ENCODE results near the gene SCN1A.

SCN1A gene

DNA sequence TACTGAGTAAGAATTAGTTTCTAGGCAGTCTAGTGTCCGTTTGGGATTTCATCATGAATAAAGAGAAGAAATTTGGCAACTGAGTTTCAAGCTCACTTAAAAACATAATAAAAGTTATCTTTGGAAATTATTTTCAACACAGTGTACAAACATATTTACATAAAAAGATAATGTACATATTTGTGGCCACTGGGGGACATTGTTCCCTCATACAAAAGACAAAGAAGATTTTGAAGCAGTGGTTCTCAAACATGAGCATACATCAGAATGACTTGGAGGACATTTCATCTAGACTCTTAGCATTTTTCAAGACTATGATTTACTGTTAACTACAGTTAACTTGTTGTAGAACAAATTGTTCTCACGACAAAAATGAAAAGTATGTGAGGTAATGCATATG is 158.6 kb downstream of the SCN1A start:
- no peak for DNase-seq

DNA sequence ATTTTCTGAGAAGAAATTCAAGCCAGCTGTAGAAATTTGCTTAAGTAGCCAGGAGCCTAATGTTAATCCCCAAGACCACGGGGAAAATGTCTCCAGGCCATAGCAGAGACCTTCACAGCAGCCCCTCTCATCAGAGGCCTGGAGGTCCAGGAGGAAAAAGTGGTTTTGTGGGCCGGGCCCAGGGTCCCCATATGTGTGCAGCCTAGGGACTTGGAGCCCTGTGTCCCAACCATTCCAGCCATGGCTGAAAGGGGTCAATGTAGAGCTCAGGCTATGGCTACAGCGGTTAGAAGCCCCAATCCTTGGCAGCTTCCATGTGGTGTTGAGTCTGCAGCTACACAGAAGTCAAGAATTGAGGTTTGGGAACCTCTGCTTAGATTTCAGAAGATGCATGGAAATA is 160.1 kb downstream of the SCN1A start:
- DNase-seq = no peak

DNA sequence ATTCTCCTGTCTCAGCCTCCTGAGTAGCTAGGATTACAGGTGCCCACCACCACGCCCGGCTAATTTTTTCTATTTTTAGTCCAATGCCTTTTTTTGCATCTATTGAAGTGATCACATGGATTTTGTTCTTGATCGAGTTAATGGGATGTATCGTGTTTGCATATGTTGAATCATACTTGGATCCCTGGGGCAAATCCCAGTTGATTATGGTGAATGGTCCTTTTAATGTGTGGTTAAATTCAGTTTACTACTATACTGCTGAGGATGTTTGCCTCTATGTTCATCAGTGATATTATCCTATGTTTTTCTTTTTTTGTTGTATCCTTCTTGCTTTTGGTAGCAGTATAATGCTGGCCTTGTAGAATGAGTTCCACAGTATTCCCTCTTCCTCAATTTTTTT is 166.0 kb downstream of the SCN1A start:
- DNase-seq = no peak

DNA sequence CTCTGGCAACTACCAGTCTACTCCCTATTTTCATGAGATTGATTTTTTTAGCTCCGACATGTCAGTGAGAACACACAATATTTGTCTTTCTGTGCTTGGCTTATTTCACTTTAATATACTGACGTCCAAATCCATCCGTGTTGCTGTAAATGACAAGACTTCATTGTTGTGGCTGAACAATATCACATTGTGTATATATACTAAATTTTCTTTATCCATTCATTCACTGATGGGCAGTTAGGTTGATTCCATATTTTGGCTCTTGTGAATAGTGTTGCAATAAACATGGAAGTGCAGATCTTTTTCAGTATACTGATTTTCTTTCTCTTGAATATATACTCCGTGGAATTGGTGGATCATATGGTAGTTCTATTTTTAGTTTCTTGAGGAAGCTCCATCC is 168.4 kb downstream of the SCN1A start:
- DNase-seq = no peak

DNA sequence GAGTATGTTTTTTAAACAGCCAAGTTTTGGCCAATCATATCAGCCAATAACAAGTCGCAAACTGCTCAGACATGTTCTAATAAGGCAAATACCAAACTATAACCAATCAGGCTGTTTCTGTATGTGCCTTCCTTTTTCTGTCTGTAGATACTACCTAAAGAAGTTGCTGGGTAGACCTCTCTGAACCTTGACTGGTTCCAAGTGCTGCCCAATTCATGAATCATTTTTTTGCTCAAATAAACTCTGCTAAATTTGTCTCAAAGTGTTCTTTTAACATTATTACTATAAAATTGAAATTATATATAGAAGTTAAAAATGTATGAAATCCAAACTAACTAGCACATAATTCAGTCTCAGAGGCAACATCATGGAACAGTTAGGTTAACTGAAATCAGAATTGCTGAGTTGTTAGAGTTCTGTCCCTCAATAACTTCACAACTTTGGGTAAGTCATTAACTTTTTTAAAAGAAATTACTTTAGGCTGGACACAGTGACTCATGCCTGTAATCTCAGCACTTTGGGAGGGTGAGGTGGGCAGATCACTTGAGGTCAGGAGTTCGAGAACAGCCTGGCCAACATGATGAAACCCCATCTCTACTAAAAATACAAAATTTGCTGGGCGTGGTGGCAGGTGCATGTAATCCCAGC is 169.4 kb downstream of the SCN1A start:
- DNase-seq = no peak

DNA sequence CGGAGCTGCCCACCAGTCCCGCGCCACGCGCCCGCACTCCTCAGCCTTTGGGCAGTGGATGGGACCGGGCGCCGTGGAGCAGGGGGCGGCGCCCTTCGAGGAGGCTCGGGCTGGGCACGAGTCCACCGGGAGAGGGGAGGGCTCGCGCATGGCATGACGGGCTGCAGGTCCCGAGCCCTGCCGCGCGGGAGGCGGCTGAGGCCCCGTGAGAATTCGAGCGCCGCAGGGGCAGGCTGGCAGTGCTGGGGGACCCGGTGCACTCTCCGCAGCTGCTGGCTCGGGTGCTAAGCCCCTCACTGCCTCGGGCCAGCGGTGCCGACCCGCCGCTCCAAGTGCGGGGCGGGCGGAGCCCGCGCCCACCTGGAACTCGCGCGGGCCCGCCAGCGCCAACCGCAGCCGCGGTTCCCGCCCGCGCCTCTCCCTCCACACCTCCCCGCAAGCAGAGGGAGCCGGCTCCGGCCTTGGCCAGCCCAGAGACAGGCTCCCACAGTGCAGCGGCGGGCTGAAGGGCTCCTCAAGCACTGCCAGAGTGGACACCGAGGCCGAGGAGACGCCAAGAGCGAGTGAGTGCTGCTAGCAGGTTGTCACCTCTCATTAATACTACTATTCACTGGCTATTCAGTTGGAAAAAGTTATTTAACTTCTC is 170.7 kb downstream of the SCN1A start:
- peak; percentile 15 for DNase-seq

DNA sequence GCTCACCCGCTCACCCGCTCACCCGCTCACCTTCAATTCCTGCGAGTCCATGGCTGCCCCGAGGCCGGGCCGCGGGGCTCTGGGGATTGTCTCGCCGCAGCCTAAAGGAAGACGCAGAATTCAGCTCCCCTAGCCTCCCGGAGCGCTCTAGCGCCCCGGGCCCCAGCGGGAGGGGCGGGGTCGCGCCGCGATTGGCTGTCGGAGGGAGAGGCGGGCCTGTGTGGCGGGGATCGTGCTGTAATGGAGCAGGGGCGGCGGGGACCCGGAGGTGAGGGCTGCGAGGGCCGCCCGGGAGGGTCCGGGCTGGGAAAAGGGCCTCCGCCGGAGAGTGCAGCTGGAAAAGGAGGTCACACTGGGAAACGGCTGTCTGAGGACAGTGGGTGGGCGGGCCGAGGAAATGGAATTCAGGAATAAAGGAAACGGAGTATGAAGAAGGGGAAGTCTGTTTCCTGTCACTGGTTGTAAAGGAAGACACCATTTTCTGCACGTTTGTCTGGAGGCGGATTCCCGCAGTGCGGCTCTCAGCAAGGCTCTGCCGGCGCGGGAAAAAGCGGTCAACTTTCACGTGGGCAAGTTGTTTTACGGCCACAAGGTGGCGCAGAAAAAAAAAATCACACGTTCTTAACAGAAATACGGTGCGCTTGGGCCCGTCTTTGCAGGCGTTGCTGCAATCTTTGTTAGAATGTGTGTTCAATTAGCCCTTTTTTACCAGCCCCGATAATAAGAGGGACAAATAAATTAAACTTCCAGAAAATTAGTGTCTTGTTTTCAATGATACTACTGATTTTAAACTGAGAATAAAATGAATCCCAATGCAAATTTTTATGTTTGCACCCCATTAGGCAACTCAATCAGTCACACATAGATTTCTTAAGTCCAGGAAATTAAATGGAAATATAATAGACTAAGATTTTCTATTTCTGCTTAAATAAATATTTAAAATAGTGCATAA is 173.9 kb downstream of the SCN1A start, which contains the start of gene TTC21B:
Gene TTC21B, minus strand, starts transcription at position 122 of the 952 bp plus-strand sequence. Its CDS starts 71 bp downstream, at position 51.
- peak; percentile 89 for DNase-seq

DNA sequence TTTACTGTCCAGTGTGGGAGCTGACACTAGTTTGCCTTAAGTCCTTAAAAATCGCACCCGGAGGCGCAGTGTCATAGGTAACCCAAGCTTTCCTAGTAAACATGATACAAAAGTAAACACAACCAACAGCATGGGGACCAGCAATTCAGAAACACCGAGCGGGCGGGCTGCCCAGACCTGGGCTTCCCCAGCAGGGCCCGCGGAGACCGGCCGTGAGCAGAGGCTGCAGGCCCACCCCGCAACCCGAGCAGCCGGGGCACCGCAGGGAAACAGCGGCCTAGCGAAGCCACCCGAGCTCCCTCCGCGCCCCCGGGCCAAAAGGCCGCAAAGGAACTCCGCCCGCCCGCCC is 174.5 kb downstream of the SCN1A start:
- peak; percentile 69 for DNase-seq

DNA sequence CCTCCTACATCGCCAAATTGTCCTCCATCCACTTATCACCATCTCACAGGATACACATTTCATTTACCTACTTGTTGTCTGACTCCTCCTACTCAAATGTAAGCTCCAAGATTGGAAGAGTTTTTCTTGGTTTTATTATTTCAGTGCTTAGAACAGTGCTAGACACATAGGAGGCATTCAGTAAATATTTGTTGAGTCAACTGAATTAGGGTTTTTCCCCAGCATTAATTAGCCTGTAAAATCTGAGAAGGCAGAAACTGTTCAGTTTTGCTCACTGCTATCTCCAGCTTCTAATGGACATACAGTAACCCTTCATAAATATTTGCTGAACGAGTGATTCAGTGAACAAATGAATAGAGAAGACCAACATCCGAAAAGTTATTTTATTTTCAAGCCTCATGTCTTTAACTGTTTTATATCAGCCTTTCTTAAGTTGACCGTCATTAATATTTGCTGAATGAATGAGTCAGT is 175.0 kb downstream of the SCN1A start:
- no peak for DNase-seq

DNA sequence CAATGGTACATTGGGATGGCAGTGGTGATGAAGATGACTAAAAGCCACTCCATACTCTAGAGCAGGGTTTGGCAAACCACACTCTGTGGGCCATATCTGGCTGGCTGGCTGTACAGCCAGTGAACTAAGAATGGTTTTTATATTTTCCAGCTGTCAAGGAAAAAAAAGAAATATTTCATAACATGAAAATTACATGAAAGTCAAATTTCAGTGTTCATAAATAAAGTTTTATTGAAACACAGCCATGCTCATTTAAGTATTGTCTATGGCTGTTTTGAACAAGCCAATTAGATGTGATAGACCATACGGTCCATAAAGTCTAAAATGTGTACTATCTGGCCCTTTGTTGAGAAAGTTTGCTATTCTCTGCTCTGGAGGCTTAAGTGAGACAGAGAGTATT is 175.7 kb downstream of the SCN1A start:
- no peak for DNase-seq

DNA sequence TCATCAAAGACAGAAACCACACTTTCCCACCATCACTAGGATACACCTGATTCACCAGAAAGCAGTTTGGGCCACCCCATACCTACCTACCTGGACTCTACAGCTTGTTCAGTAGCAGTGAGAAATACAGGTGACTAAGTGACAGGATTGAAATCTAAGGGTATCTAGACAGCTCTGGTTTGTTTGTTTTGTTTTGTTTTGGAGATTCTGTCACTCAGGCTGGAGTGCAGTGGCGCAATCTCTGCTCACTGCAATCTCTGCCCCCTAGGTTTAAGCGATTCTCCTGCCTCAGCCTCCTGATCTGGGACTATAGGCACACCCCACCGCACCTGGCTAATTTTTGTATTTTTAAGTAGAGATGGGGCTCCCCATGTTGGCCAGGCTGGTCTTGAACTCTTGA is 177.4 kb downstream of the SCN1A start:
- no peak for DNase-seq

DNA sequence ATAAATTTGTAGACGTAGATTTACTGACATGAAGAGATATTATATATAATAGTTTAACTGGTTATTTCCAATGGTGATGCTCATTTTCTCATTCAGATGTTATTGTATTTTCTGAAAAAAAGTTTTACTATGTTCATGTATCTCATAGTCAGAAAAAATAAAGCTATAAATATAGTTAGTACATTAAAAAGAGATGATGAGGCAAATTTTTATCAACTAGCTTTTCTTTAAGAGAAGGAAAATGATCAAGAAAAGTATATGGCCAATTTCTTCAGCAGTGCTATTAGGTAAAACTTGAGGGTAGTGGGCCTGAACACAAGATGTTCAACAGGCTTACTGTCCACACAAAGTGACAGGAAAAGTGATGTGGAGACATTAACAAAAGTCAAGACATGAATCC is 186.0 kb downstream of the SCN1A start:
- no peak for DNase-seq

DNA sequence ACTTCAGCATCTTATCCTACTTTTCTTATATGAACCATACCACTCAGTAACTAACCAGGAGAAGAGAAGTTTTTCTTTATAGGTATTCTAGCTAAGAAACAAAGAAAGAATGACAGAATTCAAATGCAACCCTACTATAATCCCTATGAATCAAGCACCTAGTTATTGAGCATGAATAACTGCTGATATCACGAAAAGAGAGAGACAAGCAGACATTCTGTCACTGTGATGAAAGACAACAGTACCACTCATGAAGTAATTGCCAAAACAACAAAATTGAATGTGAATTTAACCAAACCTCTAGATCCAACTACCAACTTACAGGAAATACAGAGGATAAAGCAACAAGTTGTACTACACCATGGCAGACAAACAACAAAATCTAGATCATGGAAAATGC is 189.6 kb downstream of the SCN1A start:
- no peak for DNase-seq

Measured in NCI-H1092 (cell line).